ENCODE results near the gene MEGF11.

MEGF11 gene

GRCh38 chr15:65957451-65957850 lies 296.1 kb downstream of the MEGF11 start:
- peak; percentile 86 for DNase-seq

DNA sequence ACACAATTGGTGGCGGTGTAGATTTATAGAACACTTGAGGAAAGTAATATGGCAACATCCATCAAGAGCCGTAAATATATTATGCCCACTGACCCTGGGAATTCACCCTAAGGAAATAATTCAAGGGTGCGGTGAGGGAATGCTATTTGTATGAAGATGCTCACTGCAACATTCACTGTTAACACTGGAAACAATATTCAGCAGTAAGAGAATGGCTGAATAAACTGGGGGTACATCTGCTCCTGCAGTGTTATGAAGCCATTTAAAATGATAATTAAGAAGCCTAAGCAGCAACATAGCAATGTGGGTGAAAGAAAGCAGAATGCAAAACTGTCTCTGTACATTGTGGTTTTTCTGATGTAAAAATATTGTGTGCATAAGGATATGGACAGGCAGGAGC lies 296.7 kb downstream of the MEGF11 start:
- DNase-seq, result no peak

DNA sequence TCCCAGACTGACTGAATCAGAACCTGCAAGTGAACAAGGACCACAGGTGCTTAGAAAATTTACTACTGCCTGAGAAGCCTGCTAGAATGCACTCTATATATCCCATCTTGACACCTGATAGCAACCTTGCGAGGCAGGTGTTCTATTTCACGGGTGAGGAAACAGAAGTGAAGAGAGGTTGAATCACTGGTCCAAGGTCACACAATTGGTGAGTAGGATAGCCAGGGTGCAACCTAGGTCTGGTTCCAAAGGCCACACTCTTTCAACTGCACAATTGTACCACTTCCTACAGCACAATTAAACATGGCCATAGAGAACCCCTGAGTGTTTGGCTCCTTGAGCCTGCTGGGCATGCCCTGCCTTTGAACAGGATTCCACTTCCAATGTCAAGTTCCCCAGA lies 297.2 kb downstream of the MEGF11 start:
- no peak for DNase-seq

DNA sequence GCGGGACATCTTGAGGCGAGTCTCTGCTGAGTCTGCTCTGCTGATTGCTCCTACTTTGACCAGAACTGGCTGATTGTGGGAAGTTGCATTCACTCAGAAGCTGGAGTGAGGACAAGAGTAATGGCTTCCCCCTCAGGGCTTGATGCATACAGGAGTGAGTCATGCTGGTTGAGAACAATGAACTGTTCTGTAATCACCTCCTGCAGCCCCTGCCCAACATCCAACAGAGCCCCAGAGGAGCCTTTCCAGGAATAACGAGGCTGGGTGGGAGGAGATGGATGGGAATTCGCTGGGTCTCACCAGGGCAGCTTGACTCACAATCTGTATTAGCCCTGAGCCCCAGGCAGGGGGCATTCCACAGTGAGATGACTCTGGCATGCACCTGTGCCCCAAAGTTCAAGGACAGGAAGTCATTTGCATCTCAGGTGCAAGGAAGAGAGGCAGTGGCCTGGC lies 299.2 kb downstream of the MEGF11 start:
- no peak for DNase-seq

- no peak for DNase-seq
Observed at GRCh38 chr15:65953622-65954021, 299.9 kb downstream of the MEGF11 start.

DNA sequence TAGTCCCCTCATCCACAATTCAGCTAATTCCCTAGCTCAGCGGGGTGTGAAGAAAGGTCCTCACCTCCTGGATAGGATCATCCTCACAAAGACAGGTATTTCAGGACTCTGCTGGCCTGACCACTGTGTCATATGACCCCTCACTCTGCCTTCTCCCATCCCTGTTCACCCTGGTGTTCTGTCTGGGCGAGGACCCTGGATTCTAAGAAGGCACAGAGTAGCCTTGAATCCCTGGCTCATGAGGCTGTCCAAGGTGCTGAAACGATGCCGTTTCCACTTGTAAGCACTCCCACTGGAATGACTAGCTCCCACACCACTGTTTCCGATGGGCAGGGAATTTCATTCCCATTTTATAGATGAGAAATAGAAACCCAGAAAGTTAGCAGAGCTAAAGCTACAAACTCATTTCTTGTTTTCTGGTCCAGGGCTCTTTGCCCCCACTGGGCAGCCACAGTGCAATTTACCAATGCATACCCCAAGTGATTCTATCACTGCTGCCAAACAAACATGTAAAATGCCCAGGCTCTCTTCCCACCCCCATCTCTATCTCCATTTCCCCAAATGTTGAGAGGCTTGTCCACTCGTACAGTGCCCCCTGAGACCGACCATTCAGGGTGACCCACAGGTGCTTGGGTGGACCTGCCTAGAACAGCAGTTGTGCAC lies 301.0 kb downstream of the MEGF11 start:
- no peak for DNase-seq

DNA sequence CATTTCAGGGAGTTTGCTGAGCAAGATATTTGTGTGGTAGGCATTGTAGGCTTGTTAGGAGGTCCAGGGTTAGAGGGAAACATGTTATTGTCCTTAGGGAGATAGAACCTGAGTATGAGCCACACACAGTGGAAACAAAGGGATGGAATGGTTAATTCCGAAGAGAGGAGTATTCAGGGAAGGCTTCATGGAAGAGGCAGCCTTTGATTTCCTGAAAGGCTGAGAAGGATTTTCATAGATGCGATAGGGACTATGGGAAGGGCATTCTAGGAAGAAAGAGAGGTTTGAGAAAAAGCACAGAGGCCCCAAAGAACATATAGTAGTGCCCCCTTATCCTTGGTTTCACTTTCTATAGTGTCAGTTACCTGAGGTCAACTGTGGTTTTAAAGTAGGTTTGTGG lies 302.5 kb downstream of the MEGF11 start:
- DNase-seq, result no peak

- DNase-seq, result no peak
Observed at GRCh38 chr15:65949491-65949890, 304.1 kb downstream of the MEGF11 start.

GRCh38 chr15:65949011-65949410 lies 304.5 kb downstream of the MEGF11 start:
- DNase-seq, result no peak

GRCh38 chr15:65948383-65948782 lies 305.2 kb downstream of the MEGF11 start:
- no peak for DNase-seq

DNA sequence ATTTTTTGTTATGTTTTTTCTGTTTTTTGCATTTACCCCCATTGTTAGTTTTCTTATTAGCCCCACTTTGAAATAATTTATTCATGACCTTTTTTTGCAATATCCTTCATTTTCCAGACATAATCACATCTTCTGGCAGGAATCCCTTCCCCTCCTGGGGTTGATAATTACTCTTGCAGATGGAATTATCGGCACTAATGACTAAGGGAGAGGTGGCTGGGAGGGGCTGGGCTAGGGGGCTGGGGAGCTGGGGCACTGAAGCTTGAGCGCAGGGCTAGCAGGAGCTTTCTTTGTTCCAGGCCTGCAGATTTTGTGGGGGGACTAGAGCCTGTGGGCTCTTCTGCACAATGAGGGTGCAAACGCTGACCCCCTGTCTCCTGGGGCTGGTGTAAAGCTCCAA lies 306.5 kb downstream of the MEGF11 start:
- DNase-seq, result peak; percentile 46

DNA sequence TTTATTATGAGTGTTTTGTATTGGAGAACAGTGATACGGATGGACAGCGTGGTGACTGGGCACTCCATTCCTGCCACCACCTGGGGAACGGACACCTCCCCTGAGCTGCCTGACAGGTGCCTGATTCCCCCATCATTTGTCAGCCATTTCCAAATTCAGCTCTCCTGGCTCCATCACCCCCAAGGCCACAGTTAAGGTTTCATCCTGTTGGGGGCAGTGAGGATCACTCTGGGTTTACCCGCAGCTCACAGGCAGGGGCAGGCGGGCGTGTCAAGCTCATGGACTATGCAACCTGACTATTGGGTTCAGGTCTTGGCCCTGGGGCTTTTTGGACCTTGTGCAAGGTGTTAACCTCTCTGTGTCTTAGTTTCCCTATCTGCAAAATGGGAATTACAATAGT lies 307.9 kb downstream of the MEGF11 start:
- no peak for DNase-seq

GRCh38 chr15:65944404-65944803 lies 309.1 kb downstream of the MEGF11 start:
- no peak for DNase-seq

DNA sequence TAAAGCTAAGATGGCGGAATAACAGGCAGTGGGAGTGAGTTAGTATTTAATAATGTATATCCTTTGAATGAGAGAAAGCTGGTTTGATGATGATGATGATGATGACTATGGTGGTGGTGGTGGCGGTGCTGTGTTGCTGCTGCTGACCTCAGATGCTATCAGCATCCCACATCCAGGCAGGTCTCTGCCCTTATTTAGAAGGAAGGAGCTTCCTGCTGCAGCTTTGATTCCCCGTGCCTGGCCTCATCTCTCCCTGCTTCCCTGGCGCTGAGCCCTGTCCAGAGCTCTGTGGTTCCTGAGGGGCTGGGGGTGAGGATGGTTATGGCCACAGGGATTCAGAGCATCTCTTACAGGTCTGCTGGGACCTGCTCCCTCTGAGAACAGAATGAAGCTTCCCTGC lies 311.1 kb downstream of the MEGF11 start:
- DNase-seq, result no peak

GRCh38 chr15:65940618-65940909 lies 313.0 kb downstream of the MEGF11 start:
- no peak for DNase-seq

DNA sequence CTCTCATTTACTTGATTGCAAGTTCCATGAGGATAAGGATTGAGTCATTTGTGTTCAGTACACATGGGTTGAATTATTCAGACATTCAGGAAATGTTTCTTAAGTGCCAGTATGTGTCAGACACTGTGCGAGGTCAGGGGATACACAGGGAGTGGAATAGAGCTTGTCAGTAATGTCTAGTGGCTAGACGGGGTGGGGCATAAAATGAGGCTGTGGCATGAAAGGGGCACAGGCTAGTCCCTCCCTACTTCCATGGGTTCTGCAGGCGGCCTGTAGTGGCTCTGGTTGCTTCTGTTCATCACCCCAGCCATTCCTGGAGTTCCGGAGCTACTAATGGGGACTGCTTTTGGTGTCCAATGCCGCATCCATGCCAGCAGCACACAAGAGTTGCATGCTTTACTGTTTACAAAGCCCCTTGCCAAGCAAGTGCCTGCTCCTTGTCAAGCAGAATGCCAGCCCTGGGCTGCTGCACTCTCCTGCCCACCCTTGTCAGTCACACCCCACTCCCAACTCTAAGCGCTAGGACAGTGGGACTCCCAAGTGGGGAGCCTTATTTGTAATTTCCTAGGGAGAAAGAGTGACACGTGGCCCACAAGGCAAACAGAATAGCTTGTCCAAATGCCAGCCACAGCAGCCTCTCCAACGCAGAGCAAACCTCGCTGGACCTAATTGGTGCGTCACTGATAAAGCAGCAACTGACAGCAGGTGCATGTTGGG lies 313.5 kb downstream of the MEGF11 start:
- DNase-seq, result peak; percentile 68

DNA sequence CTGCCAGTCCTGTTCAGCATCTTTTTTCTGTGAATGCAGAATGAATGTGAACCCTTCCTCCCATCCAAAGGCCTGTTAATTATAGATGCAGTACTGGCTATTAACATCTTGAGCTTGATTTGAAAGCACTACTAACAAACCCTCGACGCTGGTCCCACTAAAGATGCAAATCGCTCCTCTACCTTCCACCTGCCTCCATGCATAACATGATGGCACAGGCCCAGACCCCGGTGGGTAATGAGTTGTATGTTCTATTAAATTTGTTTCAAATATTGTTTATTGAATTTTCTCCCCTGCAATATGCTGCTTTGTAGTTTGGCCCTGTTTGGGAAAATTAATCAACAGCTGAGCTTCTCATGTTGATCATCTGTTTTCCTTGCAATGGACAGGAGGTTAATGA lies 314.9 kb downstream of the MEGF11 start:
- peak; percentile 92 for DNase-seq

GRCh38 chr15:65937476-65937875 lies 316.1 kb downstream of the MEGF11 start:
- no peak for DNase-seq

DNA sequence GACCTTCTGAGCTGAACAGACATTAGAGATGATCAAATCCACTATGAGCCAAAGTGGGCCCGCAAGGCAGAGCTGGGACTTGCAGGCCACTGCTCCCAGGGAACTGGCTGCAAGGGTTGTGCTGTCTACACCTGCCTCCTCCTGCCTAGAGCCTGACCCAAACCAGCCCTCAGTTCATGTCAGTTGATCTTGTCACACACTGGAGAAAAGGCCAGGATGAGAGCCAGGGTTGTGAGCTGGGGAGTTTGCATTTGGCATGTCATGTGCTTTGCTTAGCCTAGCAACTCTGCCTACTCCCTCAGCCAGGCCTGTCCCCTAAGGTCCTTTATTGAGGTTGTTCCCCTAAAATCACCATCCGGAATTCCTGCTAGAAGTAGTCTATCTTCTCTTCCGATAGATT lies 316.5 kb downstream of the MEGF11 start:
- DNase-seq, result no peak

- no peak for DNase-seq
Observed at GRCh38 chr15:65936282-65936681, 317.3 kb downstream of the MEGF11 start.

DNA sequence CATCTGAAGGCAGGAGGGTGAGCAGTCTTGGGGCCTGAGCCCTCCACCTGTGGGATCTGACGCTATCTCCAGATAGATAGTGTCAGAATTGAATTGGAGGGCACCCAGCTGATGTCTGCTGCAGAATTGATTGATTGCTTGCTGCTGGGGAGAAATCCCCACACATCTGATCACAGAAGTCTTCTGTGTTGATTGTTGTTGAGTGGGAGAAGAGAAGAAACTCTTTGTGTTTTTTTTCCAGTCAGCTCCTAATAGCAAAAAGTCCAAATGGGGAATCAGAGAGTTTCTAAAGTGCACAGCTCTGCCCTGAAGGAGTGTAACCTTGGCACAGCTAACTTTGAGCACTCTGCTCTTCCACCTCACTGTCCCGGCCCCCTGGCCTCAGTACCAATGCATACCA lies 318.2 kb downstream of the MEGF11 start:
- no peak for DNase-seq

DNA sequence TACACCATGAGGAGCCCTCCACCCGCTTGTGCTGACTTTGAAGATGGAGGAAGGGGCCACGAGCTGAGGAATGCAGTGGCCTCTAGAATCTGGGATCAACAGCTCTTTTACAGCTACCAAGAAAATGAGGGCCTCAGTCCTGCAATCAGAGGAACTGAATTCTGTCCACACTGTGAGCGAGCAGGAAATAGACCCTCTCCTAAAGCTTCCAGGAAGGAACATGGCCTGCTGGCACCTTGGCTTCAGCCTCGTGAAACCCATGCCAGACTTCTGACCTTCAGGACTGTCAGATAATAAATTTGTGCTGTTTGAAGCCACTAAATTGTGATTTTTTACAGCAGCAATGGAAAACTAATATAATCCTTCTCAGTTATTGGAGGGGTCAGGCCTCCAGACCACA lies 322.3 kb downstream of the MEGF11 start:
- no peak for DNase-seq

DNA sequence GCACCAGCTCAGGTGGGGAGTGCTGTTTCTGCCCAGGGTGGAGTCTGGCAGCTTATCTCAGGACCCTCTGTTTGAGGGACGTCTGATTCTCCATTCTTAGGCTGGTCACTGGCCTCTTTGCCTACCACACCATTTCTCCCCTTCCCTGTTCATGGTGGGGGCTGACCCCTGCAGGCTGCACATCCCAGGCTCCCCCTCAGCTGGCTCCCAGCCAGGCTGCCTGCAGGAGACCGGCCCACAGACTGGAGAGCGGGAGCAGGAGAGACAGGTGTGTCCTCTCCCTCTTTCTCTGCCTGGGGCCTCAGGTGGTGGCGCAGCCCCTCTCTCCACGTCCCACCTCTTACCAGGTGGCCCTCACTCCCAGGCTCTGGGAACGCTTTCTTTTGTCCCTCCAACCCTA lies 323.4 kb downstream of the MEGF11 start:
- peak; percentile 86 for DNase-seq

- DNase-seq, result no peak
Observed at GRCh38 chr15:65929573-65929972, 324.0 kb downstream of the MEGF11 start.

GRCh38 chr15:65927545-65927944 lies 326.0 kb downstream of the MEGF11 start:
- DNase-seq, result no peak
